Measurements from ENCODE around the gene MID1.

Gene MID1

GRCh38 chrX:10576777-10577447, 43.5 kb downstream of the MID1 start:
- no peak for DNase-seq (ENCODE audit: low read depth, low spot score)

- no peak for DNase-seq (ENCODE audit: low read depth, low spot score)
These were observed 44.2 kb downstream of the MID1 start for GRCh38 chrX:10576186-10576585.

GRCh38 chrX:10574663-10575062, 45.7 kb downstream of the MID1 start:
- no peak for DNase-seq (ENCODE audit: low read depth, low spot score)

- no peak for DNase-seq (ENCODE audit: low read depth, low spot score)
These were observed 49.1 kb downstream of the MID1 start for GRCh38 chrX:10571260-10571659.

GRCh38 chrX:10570601-10571000, 49.8 kb downstream of the MID1 start:
- DNase-seq (ENCODE audit: low read depth, low spot score): no peak

GRCh38 chrX:10569946-10570345, 50.4 kb downstream of the MID1 start:
- DNase-seq (ENCODE audit: low read depth, low spot score): no peak

- no peak for DNase-seq (ENCODE audit: low read depth, low spot score)
These were observed 52.0 kb downstream of the MID1 start for GRCh38 chrX:10568428-10568827.

DNA sequence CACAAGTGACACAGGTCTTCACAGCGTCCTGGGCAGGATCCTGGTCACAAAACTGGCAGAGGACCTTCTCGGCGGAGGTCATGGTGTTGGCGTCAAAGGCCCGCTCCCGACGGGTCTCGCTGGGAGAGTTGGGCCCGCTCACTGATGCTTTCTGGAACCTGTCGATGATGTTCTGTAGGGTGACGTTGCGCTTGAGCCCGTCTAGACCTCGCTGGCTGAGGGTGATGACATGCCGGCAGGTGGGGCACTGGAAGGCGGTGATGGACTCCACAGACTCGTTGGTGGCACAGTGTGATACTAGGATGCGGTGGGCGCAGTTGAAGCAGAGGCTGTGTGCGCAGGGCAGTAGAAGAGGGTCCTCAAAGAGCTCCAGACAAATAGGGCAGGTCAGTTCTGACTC, 53.2 kb downstream of the MID1 start:
- DNase-seq (ENCODE audit: low read depth, low spot score): no peak

DNA sequence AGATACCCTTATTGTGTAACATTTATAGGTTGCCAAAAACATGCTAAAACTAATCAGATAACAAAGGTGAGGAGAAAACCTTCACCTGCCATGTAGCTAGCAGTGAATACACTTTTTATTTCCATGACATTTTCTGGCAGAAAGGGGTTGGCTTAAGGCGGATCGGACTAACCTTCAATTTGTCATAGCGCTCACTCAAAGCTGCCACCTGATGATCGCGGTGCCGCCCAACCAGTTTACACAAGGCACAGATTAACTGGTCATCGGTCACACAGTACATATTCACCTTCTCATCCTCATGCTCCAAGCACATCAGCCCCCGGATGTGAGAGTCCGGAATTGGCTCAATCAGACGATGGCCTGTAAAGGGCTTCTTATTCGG, 53.7 kb downstream of the MID1 start:
- no peak for DNase-seq (ENCODE audit: low read depth, low spot score)

DNA sequence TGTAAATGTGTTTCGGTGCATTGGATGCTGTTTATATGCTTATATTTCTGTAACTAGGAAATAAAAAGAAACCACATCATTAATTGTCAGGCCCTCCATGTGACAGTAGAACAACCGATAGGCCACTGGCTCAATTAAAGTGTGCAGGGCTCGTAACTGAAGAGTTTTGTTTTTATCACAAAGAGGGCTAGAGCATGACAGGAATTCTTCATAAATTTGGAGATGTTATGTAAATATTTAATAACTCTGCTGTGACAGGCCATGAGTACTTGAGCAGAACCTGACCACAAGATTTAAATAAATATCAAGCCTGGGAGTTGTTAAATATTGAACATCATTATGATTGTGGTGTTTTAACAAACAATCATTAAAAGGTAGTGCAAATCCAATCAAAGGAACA, 55.9 kb downstream of the MID1 start:
- no peak for DNase-seq (ENCODE audit: low read depth, low spot score)

GRCh38 chrX:10557166-10557565, 63.2 kb downstream of the MID1 start:
- no peak for DNase-seq (ENCODE audit: low read depth, low spot score)

- DNase-seq (ENCODE audit: low read depth, low spot score): no peak
These were observed 64.0 kb downstream of the MID1 start for GRCh38 chrX:10556405-10556804.

GRCh38 chrX:10555846-10556245, 64.5 kb downstream of the MID1 start:
- peak; percentile 31 for DNase-seq (ENCODE audit: low read depth, low spot score)

GRCh38 chrX:10554612-10555270, 65.6 kb downstream of the MID1 start:
- DNase-seq (ENCODE audit: low read depth, low spot score): no peak

DNA sequence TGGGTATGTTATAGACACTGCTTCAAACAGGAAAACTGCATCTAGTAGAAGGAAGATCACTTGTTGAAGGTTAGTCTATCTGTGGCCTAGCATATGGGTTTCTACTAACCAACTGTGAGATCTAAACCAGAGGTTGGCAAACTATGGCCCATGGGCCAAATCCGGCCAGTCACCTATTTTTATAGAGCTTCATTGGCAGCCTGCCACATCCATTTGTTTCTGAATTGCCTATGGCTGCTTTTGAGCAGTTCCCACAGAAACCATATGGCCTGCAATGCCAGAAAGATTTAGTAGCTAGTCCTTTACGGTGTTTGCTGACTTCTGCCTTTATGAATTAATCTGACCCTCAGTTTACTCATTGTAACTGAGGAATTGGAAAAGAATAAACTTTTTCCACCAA, 71.1 kb downstream of the MID1 start:
- DNase-seq (ENCODE audit: low read depth, low spot score): no peak

DNA sequence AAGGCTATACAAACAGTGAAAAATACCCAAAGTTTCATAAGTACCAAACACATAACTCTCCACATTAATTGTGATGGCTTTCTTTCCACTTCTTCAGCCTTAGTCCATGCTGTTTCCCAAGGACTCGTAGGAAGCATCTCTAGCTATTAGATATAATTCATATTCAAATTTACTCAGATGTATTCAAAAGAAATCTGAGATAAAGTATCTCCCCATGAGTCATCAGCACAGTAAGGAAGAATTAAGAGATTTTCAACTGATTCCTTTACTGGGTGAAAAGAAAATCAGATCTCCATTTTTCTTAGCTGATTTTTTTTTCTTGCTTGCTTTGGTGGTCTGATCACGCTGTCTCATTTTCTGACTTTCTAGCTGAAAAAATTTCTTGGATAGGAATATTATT, 71.7 kb downstream of the MID1 start:
- DNase-seq (ENCODE audit: low read depth, low spot score): no peak

GRCh38 chrX:10545882-10546281, 74.5 kb downstream of the MID1 start:
- no peak for DNase-seq (ENCODE audit: low read depth, low spot score)

GRCh38 chrX:10542586-10542985, 77.8 kb downstream of the MID1 start:
- no peak for DNase-seq (ENCODE audit: low read depth, low spot score)

DNA sequence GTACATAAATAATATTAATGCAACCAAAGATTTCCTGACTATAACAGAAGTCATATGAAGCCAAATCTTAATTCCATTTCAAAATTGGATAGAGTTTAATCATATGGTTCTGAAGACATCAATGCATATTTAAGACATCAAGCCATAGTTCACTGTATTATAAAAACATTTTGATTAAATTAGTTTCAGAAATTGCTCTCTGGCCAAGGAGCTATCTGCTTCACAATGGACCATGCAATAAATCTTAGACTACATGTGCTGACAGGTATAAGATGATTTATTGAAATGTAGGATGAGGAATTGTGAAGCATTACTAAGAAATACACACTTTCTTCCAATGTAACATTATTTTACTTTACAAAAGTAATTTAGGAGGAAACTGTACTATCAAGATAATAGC, 81.6 kb downstream of the MID1 start:
- DNase-seq (ENCODE audit: low read depth, low spot score): no peak

DNA sequence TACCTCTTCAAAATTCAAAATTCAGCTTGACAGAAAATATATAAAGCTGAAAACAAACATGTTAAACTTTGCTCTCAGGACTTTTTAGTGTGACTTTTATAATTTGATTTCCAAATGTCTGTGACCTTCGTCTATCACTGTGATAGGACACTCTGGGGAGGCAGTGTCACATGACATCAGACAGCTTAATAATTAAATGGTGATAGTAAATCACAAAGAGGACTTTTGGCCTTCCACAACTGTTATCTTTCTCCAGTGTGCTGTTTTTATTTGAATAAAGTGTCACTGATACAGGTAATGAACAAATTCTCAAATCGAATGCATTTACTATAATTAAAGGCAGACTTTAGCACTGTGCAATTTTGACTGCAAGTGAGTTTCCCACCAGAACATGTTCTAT, 83.1 kb downstream of the MID1 start:
- DNase-seq (ENCODE audit: low read depth, low spot score): no peak

- no peak for DNase-seq (ENCODE audit: low read depth, low spot score)
These were observed 83.6 kb downstream of the MID1 start for GRCh38 chrX:10536744-10537143.

DNA sequence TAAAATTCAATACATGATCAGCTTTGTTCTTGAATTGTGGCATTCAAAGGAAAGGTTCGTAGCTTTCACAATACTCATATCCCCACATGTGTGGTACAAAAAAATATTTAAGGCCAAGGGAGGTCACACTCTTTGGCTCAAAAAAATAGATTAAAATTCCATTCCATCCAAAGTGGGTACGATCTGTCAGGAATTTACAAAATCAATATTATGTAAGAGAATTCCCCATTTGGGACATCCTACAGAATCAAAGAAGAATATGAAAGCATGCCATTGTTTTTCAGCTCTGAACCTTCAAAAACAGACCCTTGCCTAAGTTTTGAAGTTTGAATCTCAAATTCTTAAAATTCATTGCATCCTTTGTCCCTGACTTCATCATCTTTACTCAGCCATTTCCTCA, 85.8 kb downstream of the MID1 start:
- no peak for DNase-seq (ENCODE audit: low read depth, low spot score)

DNA sequence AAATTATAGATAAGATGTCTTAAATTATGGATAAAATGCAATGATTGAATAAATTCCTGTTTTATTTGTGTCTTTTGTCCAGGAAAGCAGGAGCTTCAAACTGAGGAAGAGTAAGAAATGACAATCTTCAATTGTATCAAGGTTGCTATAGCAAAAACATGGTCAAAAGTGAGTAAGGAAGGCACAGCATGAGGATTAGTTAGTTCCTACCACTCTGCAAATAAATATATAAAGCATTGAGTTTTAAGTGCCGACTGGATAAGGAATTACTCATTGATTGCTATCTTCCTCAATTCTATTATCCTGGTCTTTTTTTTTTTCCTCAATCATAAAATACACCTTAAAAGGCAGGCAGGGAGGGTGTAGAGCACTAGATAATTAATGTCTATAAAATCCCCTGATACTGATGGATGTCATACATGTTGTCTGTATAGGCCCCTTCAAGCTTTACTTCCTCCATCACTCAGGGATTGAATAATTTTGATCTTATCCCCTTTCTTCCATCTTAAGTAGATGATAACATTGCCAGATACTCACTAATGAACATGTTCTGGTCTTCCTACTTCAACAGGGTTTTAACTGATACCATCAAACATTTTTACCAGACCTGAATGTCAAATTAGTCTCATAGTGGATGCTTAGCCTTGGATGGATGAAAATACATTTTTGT, 86.6 kb downstream of the MID1 start:
- no peak for DNase-seq (ENCODE audit: low read depth, low spot score)

Data from ELF-1 (cell line).